SK-N-MC (cell line): ENCODE measurements around the gene SATL1.

Experiments
- EZH2 ChIP-seq: fragments of 200-600 bp; sonication (generic); IDR thresholded peaks from one replicate; pipeline ENCODE4 v1.6.1; 2017; ENCODE audit warnings: antibody characterized with exemption
- FOXP2 ChIP-seq: optimal IDR thresholded peaks from 2 replicates; pipeline ENCODE3; 2011; ENCODE audit warnings: mild to moderate bottlenecking, moderate library complexity; ENCODE audit not compliant: insufficient read depth; ENCODE audit errors: extremely low read length, control extremely low read depth
- POLR2AphosphoS5 ChIP-seq: IDR thresholded peaks from 2 replicates; pipeline ENCODE4 v1.6.1; 2012; ENCODE audit warnings: mild to moderate bottlenecking, low read depth, low read length, borderline replicate concordance

- no peak for TF ChIP-seq FOXP2
- TF ChIP-seq EZH2: no peak
- no peak for TF ChIP-seq POLR2AphosphoS5
Measured at GRCh38 chrX:85089321-85089840, 154.2 kb downstream of the SATL1 start.
